Stimulated activated CD4-positive, alpha-beta T cell treated with anti-CD3 and anti-CD28 coated beads, Interleukin-4, amount 100 ng/mL, for 24 hours (primary cell): ENCODE measurements around the gene GSN.

Experiments used
- DNase-seq: peaks from one replicate; pipeline ENCODE4 v3.0.0-alpha.2; 2020

GSN gene

DNA sequence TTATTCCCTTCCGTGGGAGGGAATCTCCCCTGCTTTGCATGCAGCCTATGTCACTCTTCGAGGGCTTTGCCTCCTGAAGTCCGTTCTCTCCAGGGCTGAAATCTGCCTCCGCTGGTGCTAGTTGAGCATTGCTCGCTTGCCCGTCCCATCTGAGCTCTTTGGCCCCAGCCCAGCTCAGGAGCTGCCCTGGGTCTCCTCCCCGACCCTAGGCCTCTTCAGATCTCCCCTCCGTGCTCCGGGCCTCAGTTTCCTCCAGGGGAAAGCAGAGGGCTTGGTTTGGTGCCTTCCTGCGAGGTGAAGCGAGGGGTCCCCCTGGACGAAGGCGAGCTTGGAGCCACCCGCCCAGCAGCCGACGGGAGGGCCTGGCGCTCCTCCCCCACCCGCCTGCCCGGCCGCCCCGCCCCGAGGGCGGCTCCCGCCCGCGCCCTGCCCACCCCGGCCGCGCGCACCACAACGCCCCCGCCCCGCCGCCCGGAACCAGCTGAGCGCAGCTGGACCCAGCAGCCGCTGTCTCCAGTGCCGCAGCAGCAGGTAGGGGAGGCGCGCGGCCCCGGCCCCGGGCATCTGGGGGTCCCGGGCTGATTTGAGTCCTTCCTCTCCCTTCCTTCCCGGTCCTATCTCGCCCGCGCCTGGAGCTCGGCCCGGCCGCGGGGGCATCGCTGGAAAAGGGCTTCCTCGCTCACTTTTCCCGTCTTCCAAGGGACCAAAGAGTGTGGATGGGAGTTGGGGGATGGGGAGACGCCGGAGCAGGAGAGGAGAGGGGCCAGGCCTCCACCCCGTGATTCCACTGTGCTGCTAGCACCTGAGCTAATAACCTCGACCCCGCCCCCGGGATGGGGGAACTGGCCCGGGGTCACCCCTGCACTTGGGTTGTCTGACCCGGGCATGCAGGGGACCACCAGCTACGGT lies at the start of gene GSN:
Gene GSN, plus strand, starts transcription at position 474 of the 909 bp plus-strand sequence. CDS start 33,810 bp downstream, outside the sequence.
- DNase-seq: peak; percentile 23

DNA sequence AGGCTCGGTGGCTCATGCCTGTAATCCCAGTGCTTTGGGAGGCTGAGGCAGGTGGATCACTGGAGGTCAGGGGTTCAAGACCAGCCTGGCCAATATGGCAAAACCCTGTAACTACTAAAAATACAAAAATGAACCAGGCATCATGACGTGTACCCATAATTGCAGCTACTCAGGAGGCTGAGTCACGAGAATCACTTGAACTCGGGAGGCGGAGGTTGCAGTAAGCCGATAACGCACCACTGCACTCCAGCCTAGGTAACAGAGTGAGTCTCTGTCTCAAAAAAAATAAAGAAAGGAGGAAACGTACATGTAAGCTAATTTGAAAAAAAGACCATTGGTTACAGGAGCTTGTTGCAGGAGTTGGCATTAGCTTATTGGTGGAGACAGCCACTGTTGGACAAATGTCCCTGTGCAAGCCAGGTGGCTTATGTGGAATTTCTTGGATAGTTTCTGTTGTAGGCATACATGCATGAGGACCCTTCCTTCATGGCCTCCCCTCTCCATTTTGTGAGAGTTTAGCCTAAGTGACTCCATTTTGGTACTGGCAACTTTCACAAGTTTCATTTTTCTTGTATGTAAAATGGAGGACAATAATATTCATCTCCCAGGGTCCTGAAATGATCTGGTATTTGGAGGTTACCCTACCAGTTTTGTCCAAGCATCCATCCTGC lies 49.5 kb upstream of the GSN start:
- DNase-seq: no peak

DNA sequence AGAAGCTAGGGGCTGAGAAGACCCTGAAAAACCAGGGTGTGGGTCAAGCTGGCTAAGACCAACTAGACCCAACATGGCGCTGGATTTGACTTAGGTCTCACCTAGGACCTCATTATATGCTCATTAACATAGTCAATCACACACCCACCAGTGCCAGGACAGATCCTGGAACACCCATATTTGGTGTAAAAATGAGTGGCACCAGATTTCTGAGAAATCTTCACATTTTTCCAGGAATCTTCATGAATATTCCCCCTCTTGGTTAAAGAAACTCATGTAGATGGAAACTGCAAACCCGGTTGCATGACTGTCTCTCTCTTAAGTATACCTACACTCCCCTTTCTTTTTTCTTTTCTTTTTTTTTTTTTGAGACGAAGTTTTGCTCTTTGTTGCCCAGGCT lies 48.4 kb upstream of the GSN start:
- DNase-seq: no peak

DNA sequence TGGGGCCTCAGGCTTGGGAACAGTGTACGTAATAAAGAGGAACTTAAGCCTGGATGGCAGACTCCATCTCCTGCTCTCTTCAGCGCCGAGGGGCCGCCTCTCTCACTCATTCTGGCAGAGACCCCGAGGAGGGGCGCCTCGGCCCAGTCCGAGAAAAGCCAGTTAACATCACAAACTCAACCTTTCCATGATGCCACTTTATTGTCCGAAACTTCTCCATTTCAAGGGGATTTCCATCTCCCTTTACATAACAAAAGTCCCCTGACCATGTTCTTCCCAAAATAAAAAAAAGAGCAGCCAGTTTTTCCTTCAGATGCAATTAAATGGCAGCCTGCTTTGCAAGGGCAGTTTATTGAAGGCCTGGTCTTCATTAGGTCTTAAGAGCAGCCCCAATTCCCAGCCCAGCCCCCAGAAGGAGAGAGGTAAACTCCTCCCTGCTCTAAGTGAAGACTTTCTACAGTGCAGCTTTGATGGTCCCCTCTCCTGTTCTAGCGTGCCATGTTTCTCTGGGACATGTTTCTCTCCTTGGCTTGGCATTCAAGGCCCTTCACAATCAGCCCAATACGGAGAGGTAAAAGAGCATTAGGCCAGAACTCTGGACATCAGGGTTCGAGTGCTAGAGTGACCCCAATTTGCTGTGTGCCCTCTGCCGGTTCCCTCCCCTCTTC lies 46.8 kb upstream of the GSN start:
- DNase-seq: no peak

DNA sequence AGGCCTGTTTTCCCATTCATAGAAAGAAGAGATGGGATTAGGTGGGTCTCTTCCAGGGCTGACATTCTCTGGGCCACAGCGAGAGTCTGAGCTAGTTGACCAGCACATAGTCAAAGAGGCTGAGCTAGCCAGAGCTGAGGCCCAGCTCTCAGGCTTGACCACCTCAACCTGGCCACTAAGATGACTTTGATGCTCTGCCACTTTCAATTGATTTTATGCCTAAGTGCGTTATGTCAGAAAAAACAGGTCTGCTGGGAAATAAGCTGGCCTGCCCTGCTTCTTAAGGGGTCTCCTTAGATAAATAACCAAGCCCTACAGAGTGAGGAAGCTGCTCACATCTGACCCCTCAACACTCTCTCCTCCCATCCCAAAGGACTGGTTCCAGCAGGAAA lies 46.3 kb upstream of the GSN start:
- DNase-seq: no peak

DNA sequence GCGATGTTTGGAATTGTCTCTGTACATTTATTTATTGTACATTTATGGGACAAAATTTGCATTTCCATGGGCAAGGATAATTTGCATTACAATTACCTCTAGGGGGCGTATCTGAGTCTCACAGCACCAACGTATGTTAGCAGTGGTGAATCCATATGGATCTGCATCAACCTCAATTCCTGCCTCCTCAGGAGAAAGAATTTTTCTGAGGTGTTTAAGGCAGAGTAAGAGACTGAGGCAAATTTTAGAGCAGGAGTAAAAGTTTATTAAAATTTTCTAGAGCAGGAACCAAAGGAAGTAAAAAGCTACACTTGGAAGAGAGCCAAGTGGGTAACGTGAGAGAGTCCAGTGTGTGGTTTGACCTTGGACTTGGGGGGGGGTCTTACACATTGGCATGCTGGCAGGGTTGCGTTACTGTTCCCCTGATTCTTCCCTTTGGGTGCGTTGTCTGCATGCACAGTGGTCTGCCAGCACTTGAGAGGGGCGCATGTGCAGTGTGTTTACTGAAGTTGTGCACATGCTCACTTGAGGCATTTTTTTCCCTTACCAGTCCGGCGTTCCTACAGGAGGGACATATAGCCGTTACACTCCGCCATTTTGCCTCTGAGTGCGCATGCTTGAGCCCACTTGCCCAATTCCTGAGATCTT lies 45.3 kb upstream of the GSN start:
- no peak for DNase-seq

DNA sequence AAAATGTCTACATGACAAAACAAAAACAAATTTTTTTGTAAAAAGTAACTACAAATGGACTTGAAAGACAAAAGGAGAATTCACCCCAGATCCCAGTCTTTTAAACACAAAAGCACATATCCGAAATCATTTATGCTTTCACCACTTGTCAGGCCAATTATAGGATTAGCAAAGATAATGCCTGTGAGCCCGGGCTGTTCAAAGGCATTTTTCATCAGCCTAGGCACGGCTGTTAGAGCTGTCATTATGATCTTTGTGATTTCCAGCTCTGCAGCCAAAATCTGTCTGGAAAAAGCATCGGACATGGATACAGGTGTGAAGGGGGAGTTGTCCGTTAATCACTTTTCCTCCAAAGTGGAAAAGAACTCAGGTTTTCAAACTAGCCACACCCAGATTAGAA lies 42.7 kb upstream of the GSN start:
- DNase-seq: no peak

DNA sequence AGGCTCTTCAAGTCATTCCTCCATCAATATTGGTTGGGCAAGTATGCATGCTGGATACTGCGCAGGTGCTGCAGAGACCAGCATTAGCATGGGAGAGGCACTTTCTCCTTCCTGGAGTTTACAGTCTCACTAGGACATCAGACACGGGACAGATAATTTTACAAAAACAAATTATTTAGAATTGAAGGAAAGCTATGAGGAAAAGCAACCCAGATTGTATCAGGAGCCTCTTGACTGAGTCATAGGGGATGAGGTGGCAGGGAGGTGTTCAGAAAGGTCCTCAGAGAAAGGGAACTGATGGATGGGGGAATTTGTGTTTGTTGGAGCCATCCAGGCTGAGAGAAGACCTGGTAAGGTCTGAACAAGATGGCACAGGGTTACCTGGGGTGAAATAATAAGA lies 41.8 kb upstream of the GSN start:
- DNase-seq: no peak

DNA sequence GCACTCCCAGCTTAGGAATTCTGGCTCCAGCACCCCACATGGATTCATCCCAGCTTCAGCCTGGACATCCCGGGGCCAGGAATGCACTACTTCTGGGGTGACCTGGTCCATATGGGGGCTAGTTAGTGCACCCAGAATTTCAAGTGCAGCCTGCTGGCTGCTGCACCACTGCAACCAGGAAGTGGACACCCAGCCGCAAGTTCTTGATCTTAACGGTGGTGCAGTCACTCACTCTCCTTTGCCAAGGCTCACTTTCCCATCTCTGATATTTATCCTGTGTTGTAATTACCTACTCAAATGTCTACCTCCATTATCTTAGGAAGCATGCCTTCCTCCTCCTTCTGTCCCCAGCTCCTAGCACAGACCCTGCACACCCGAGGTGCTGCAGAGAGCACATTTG lies 40.1 kb upstream of the GSN start:
- no peak for DNase-seq

DNA sequence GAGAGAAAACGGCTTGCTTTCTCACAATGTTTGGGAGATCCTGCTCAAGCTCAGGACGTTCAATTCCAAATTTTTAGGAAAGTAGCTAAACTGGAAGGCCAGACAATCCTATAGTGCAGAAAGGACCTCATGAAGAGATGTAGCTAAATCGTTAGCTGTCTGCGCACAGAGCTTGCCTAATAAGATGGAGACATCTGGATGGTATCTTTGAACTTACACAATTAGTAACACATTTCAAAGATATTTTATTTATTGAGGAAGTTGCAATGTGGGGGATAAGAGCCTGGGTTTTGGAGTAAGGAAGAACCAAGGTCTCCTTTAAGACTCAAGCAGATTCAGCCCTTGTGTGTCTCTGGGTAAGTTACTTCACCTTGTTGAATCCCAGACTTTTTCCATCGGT lies 37.7 kb upstream of the GSN start:
- DNase-seq: no peak

DNA sequence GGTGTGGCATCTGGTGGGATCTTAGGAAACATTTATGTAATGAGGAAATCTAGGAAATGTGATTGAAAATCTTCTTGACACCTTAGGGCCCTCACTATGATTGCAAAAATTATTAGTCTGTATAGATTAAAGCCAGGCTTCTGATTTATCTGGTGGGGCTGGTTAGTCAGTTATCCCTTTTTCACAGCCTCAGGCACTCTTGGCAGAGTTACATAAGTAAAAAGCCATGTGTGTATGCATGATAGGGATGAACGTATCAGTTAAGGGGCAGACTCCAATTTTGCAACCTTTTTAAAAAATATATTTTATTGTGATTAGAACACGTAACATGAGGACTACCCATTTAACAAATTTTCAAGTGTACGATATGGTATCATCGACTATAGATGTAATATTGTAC lies 35.7 kb upstream of the GSN start:
- DNase-seq: no peak

DNA sequence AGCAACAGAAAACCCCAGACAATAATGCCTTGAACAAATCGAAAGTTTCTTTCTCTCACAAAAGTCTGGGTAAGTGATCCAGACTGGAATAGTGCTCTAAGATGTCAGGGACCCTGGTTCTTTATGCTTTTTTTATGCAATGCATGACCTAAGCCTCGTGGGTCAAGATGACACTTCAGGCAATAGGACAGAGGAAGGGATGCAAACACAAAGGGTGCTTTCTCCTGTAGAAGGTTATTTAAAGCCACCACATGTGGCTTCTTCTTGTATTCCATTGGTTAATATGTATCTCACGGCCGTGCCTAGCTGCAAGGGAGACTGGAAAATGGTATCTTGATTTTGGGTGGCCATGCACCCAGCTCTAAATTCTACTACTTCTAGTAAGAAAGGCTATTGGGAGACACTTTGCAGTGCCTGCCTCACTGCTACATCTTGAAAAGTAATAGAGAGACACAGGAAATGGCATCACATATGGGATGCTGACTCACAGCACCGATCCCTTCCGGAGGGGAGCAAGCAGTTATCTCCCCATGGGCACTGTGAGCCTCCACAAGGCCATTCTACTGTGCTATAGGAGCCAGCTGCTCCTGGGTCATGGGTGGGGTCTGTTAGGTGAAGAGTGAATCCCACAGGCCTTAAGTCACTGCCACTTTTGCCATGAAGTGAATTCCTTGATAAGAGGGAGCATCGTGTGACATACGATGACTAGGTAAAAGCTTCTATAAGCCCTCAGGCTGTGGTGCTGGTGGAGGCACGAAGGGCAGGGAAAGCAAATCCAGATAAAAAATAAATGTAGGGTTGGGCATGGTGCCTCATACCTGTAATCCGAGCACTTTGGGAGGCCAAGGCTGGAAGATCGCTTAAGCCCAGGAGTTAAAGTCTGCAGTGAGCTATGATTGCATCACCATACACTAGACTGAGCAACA lies 33.8 kb upstream of the GSN start:
- DNase-seq: no peak

DNA sequence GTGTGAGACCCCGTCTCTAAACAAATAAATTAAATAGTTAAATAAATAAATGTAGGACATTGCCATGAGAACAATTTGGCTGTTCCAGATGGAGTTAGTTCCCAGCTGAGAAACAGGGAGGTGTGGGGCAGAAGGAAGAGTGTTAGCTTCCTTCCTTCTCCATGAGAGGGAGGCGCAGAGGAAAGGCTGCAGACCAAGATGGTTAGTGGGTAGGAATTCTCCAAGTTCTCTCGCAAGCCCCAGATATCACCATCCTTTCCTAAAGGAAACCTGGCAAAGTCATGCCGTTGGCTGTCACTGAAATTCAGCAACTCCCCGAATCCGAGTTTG lies 33.2 kb upstream of the GSN start:
- no peak for DNase-seq

DNA sequence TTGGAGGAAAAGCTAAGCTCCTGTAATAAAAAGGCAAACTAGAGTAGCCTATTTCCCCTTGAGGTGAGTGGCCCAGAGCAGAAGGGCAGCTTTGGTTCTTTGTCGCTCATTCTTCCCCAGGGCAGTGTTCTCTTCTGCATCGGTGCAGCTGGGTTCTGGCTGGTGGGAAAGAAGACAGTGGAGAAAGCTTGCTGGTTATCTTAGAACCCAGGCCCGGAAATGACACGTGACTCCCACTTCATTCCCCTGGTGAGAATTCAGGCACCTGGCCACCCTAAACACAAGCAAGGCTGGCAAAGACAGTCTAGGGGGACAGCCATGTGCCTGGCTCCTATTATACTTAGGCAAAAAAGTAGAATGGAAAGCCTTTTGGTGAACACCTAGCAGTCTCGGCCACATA lies 32.5 kb upstream of the GSN start:
- no peak for DNase-seq

DNA sequence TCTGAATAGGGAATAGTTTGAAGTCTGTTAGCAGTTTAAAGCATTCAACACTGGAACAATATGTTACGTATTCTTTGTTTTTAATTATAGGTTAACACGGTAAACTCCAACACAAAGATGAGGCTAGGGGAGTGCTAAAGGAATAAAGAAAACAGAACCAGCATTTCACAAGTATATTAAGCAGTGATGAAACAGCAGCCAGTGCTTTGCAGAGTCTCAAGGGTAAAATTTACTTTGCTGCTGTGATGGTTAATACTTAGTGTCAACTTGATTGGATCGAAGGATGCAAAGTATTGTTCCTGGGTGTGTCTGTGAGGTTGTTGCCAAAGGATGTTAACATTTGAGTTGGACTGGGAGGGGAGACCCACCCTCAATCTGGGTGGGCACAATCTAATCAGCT lies 30.0 kb upstream of the GSN start:
- no peak for DNase-seq

DNA sequence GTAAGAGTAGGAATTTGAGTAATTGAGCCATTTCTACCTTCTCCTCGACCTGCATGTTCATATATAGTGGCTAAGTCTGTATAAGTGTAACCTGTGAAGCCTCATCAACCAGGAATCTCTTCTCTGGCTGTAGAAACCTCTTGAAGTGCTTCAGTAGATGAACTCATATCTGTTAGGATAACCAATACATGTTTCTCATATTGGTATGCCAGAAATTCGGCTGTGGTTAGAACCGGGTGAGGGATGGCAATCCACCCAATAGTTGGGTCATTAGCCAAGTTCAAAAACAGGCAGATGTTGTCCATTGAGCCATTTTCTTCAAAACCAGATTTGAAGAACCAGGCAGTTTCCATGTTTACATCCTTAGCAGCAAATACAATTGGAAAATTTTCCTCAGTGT lies 28.9 kb upstream of the GSN start:
- DNase-seq: no peak

DNA sequence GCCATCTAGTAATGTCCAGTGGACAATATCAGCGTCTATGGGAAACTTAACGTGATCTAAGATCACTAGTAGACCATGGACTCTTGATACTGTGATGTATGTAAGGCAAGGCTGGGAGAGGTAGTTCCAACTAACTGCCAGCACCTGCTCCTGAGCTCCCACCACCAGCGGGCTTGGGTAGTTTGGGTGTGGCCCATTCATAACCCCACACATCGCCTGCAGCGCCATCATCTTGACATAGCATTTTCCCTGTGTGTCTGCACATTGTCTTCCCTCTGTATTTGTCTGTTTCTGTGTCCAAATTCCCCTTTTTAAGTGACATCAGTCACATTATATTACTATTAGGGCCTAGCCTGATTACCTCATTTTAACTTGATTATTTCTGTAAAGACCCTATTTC lies 28.1 kb upstream of the GSN start:
- DNase-seq: no peak

DNA sequence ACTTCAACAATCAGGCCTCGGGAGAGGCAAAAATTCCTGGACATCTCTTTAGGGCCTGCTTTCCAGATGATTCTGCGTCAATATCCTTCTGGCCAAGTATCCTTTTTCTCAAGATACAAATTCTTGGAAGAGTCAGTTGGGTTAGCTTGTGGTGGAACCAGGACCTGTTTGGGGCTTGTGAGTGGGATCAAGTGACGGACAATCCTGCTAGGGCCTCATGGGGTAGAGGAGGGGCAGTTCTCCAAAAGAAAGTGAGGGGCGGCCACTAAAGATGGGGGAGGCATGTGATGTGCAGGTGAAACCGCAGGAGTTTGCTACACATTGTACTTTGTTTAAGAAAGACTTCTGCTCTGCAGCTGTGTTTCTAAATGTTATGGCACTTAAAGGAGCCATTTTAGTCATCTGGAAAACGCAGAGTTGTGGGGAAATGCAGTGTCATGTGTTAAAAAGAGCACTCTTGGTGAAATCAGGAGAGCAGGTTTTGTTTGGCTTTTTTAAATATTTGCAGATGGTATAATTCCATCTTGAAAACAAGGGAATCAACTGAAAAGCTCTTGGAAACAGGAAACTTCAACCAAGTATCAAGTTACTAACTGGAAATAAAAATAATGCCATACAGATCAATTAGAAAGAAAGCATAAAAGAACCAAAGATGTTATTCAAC lies 27.4 kb upstream of the GSN start:
- no peak for DNase-seq

DNA sequence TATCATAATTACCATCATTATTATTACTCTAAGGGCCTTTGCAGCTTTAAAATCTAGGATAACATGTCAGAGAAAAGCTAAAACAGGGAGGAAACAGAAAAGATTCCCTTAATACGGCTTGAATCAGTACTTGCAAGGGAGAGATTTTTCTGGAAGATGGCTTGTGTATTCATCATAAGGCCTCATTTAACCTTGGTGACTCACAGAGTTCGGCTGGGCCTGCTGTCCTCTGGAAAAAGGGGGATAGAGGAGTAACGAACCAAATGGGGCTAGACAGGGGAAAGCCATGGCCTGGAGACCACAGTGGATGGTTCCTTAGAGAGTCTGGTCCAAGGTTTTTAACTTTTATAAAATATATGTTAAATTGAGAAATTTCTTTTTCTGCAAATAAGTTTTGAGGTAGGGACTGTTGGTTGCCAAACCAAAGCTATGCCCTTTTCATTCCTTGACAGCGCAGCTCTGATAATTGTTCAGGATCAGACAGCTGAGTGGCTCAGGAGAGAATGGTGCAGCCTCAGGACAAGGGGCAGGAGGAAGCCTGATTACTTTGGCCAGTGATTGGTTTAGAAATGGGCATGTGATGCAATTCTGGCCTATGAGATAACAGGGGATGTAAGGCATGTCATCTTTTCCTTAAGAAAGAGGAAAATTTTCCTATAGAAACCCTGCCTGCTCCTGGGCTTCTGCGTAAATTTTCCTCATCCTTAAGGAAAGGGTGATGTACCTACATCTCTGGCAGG lies 25.6 kb upstream of the GSN start:
- DNase-seq: no peak

DNA sequence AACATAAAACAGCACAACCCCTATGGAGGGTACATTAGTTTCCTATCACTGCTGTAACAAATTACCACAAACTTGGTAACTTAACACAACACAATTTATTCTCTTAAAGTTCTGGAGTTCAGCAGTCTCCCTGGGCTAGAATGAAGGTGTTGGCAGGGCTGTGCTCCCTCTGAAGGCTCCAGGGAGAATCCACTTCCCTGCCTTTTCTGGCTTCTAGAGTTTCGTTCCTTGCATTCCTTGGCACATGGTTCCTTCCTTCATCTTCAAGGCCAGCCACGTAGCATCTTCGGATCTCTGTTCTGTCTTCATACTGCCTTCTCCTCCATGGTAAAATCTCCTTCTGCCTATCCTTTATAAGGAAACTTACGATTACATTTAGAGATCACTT lies 25.0 kb upstream of the GSN start:
- DNase-seq: no peak
